Testis (tissue), 2 donors: ENCODE results near the gene GSX2.

Experiments used
- POLR2A ChIP-seq: fragments of 450-650 bp; IDR thresholded peaks from one replicate; pipeline ENCODE4 v1.6.1; 2017; ENCODE audit warnings: antibody characterized with exemption, mild to moderate bottlenecking, moderate library complexity
- TF ChIP-seq, protein P1 (sequence below), 3 experiments: fragments of 450-650 bp in 2 of 3; fragments of 200-600 bp in 1 of 3; sonication (generic) in 1 of 3; IDR thresholded peaks; one replicate each; pipeline ENCODE4 v1.5.1; 2016 to 2019; ENCODE audit warnings: antibody characterized with exemption in 3 of 3, mild to moderate bottlenecking in 2 of 3, moderate library complexity in 1 of 3

DNA sequence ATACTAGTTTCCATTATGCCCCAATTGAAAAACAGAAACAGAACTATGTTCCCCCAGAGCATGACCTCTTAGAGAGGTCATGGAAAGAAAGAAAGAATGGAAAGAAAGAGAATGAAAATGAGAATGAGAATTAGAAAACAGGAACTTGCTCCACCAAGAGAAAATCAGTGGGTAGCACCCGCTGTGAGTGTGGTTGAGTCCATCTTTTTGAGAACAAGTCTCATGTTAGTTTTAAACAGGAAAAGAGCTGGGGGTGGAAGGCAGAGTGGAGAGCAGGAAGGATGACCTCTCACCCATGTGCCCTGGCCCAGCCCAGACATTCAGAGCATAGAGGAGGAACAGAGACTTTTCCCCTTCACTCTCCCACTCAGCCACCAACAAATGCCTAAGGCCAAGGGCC lies 4.9 kb downstream of the GSX2 start:
- TF ChIP-seq, protein P1, sequence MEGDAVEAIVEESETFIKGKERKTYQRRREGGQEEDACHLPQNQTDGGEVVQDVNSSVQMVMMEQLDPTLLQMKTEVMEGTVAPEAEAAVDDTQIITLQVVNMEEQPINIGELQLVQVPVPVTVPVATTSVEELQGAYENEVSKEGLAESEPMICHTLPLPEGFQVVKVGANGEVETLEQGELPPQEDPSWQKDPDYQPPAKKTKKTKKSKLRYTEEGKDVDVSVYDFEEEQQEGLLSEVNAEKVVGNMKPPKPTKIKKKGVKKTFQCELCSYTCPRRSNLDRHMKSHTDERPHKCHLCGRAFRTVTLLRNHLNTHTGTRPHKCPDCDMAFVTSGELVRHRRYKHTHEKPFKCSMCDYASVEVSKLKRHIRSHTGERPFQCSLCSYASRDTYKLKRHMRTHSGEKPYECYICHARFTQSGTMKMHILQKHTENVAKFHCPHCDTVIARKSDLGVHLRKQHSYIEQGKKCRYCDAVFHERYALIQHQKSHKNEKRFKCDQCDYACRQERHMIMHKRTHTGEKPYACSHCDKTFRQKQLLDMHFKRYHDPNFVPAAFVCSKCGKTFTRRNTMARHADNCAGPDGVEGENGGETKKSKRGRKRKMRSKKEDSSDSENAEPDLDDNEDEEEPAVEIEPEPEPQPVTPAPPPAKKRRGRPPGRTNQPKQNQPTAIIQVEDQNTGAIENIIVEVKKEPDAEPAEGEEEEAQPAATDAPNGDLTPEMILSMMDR (IDR thresholded peaks at IDR 0.05), result no peak
- no peak for TF ChIP-seq POLR2A
